GM12801 (cell line): ENCODE data around the gene C5orf46.

Experiments
- TF ChIP-seq, protein P1 (sequence below): IDR thresholded peaks from one replicate; pipeline ENCODE4 v1.5.1; 2011; ENCODE audit warnings: control low read depth; ENCODE audit not compliant: insufficient read length; ENCODE audit errors: extremely low read depth

C5orf46 gene

DNA sequence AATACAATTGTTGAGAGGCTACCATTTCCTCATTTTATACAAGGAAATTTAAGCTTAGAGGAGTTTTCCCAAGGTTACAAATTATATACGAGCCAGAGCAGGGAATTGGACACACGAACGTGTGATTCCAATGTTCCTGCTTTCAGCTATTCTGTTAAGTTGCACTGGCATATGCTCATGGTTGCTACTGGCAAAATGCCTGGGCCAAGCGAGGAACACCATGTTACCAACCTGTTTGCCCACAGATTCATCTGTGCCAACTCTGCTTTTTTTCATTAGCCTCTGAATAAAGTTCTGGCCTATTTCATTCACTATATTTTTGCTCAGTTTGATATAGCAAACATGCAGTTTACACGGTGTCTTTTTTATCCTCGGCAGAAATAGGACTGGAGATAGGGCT, 5.1 kb upstream of the C5orf46 start:
- TF ChIP-seq, protein P1, sequence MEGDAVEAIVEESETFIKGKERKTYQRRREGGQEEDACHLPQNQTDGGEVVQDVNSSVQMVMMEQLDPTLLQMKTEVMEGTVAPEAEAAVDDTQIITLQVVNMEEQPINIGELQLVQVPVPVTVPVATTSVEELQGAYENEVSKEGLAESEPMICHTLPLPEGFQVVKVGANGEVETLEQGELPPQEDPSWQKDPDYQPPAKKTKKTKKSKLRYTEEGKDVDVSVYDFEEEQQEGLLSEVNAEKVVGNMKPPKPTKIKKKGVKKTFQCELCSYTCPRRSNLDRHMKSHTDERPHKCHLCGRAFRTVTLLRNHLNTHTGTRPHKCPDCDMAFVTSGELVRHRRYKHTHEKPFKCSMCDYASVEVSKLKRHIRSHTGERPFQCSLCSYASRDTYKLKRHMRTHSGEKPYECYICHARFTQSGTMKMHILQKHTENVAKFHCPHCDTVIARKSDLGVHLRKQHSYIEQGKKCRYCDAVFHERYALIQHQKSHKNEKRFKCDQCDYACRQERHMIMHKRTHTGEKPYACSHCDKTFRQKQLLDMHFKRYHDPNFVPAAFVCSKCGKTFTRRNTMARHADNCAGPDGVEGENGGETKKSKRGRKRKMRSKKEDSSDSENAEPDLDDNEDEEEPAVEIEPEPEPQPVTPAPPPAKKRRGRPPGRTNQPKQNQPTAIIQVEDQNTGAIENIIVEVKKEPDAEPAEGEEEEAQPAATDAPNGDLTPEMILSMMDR: no peak

GRCh38 chr5:147904110-147904509, 2.2 kb downstream of the C5orf46 start:
- TF ChIP-seq, protein P1: no peak

- TF ChIP-seq, protein P1: no peak
Measured at GRCh38 chr5:147902609-147903115, 3.7 kb downstream of the C5orf46 start.

DNA sequence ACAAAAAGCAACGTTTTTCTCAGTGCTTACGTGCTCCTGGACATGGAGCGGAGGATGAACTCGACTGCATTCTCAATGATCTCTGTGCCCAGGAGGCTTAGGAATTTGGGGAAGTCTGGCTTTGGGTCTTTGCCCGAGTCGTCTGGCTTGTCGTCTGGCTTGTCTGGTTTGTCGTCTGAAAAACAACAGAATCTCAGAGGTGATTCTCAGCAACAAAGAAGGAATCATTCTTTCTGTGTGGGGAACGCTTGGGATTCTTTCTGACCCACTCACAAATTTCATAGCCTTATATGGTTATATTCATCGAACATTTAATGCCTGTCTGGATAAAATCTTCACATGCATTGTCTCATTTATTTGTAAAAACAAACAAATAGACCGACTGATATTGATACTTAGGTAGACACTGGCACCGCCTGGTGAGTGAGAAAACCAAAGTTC, 4.7 kb downstream of the C5orf46 start:
- TF ChIP-seq, protein P1: no peak

- TF ChIP-seq, protein P1: no peak
Measured at GRCh38 chr5:147898875-147899401, 7.4 kb downstream of the C5orf46 start.

GRCh38 chr5:147895864-147896263, 10.5 kb downstream of the C5orf46 start:
- TF ChIP-seq, protein P1: no peak

- TF ChIP-seq, protein P1: no peak
Measured at GRCh38 chr5:147893820-147894219, 12.5 kb downstream of the C5orf46 start.
